Stimulated activated CD4-positive, alpha-beta T cell treated with anti-CD3 and anti-CD28 coated beads, Interleukin-2, amount 100 ng/mL, for 4 hours (primary cell): ENCODE data around the gene MED12L.

Source experiments
- DNase-seq: peaks from one replicate; pipeline ENCODE4 v3.0.0-alpha.2; 2020; ENCODE audit warnings: low read depth

MED12L gene

DNA sequence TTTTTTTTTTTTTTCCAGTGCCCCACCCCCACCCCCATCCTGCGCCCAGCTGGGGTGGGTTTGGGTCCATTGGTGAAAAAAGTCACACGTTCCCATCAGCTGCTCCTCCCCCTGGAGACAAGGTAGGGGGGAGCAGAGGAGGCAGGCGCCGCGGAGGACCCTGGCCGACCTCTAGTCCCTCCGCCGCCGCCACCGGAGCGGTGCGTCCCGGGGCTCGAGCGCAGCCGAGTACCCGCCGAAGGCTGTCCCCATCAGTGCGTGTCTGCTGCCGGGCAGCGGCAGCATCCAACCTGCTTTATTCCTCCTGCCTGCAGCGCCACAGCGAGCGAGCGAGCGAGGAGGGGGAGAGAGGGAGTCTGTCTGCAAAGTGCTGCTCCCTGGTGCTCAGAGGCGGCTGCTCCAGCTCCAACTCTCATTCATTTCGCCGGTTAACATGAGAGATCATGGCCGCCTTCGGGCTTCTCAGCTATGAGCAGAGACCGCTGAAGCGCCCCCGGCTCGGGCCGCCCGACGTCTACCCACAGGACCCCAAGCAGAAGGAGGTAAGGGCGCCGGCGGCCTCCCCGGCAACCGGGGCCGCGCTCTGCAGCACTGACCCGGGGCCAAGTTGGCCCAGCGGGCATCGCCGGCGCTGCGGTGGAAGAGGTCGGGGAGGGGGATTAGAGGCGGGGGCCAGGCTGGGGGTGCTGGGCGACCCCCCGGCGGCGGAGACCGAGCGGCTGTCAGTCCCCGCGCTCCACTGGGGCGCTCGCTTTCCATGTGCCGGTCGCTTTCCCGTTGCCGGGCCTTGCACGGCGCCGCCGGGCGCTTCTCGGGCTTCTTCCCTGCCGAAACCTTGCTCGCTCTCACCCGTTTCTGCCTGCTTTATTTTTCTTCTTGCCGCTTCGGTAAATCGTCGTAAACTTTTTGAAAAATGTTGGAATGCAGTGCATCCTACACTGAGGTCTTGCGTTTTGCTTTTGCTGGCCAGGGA lies 1.3 kb downstream of the MED12L start:
- DNase-seq = peak; percentile 46

- no peak for DNase-seq
Measured at GRCh38 chr3:151087648-151088047, 2.2 kb downstream of the MED12L start.

DNA sequence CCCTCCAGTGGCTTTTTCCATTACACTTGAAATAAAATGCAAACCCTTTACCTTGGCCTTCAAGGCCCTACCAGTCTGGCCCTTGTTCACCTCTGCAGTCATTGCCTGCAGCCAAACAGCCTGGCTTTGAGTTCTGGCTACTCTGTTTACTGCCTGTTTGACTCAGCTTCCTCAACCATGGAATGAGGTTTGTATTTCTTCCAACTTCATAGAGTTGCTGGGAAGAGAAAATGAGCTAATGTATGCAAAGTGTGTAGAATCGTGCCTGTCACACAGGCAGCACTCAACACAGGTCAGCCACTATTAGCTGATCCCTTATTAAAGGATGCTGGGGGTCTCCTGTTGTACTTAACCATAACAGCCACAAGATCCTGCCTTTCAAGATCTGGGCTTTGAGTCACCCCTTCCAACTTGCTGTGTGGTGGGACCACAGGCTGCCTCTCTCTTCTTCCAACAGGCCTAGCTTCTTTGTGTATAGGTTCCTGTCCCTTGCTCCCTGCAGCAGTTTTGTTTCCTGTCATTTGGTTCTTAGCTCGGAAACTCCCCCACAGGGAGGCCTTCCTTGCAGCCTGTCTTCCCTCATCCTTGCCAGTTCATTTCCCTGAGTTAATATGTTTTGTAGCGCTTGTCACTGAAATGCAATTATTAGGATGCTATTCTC lies 6.4 kb downstream of the MED12L start:
- DNase-seq = no peak

DNA sequence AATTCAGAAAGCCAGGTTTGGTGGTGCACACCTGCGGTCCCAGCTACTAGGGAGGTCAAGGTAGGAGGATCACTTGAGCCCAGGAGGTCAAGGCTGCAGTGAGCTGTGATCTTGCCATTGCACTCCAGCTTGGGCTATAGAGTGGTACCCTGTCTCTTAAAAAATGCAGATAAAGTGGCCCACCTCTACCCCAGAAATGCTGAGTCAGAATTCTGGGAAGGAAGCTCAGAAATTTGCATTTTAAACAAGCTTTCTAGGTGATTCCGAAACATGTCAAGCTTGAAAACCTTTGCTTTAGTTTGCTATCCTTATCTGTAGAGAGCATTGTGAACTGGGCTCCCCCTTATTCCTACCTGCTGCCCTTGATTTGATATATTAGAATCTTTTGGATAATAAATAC lies 7.7 kb downstream of the MED12L start:
- DNase-seq = no peak

- no peak for DNase-seq
Measured at GRCh38 chr3:151093905-151094304, 8.4 kb downstream of the MED12L start.

DNA sequence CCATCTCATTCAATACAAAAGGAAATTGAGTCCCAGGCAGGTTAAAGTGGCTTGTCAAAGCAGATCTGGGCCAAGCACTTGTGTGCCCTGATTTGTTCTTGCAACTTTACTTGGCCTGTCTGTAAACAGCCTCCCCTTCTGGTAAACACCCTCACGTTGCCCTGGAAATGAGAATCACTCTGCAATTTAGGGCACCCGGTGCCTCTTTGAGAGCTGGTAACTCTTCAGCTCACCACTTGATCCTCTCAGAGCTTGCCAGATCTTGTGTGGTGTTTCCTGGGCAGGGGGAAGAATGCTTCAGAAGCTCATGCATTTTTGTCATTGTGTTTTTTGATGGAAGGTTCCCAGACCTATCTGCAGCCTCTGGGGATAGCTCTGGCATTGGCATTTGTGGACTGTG lies 11.3 kb downstream of the MED12L start:
- no peak for DNase-seq

GRCh38 chr3:151100076-151100475 lies 14.6 kb downstream of the MED12L start:
- DNase-seq = no peak

GRCh38 chr3:151101270-151101969 lies 16.0 kb downstream of the MED12L start:
- DNase-seq = no peak

- no peak for DNase-seq
Measured at GRCh38 chr3:151106311-151106710, 20.8 kb downstream of the MED12L start.

DNA sequence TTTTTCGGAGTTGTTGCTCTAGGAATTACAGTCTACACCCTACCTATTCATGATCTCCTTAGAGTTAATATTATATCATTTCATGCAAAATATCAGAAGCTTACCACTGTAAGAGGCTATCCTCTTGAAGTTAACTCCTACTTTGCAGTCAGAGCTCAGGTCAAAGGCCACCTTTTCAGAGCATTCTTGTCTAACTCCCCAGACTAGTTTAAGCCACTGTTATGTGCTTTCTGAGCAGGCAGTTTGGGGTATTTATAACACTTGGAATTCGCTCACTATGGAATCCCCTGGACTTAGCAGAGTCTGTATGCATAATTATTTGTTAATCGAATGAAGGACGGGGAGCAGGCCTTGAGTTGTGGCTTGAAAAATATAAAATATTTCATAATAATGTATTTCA lies 21.7 kb downstream of the MED12L start:
- no peak for DNase-seq

- no peak for DNase-seq
Measured at GRCh38 chr3:151107701-151108100, 22.2 kb downstream of the MED12L start.

GRCh38 chr3:151109286-151109800 lies 23.9 kb downstream of the MED12L start:
- no peak for DNase-seq

GRCh38 chr3:151112731-151113130 lies 27.3 kb downstream of the MED12L start:
- no peak for DNase-seq

DNA sequence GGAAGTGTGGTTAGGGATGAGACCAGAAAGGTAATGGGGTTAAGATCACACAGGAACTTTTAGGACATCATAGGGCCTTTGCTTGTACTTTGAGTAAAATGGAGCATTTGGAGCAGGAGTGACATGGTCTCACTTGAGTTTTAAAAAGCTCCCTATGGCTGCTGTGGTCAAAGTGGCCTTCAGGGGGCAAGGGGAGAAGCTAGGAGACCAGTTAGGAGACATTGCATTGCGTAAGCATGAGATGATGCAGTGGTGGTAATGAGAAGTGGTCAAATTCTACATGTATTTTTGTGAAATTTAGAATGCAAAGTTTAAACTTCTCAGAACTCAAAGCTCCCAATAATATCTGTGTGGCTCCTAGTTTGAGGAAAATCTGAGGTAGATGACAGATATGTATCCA lies 27.9 kb downstream of the MED12L start:
- DNase-seq = no peak

GRCh38 chr3:151117047-151117446 lies 31.6 kb downstream of the MED12L start:
- no peak for DNase-seq

- no peak for DNase-seq
Measured at GRCh38 chr3:151119188-151119587, 33.7 kb downstream of the MED12L start.

DNA sequence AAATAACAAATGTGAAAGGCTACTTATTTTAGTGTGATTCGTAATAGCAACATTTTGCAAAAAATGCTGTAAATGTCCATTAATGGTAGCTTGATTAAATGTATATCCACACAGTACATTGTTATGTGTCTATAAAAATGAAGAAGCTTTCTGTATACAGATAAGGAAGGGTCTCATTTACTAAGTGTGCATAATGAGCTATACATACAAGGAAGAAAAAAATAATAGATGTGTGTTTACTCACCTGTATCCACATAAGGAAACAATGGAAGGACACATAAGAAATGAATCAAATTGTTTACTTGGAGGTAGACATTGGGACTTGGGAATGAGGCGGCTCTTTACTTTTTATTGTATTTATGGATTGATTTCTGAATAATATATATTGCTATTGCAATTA lies 34.9 kb downstream of the MED12L start:
- DNase-seq = no peak

DNA sequence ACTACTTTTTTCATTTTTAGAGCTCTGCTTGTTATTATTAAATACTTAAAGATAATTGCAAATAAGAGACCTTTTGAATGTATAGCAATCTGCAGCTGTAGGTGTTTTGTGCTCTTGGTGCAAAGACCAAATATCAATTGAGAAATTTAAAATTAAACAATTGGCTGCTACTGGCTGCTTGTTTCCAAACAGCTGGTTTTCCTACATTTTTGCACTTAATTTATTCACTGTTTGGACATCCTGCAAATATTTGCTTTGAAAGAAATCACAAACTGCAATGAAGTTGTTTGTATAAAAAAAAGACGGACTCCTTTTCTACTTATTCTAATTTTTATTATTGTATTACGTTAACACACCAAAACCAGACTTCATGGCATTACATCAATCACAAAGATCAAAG lies 35.6 kb downstream of the MED12L start:
- DNase-seq = no peak

DNA sequence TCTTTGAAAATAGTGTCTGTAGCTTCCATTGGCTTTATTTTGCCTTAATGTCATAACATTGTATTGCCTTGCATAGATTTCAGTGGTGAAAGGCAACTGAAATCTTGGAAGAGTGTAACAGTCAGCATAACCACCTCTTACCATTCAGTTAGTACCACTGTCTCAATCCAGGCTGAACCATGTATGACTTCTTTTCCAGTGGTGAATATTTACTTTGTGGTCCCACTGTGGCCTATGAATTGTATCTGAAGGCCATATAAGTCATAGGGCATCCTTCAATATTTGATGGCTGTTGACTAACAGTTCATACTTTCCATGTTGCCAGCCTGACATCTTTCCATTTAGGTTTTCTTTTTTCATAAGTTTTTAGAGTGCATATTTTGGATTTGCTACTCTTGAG lies 38.4 kb downstream of the MED12L start:
- no peak for DNase-seq

- no peak for DNase-seq
Measured at GRCh38 chr3:151124476-151124875, 39.0 kb downstream of the MED12L start.

GRCh38 chr3:151130428-151130827 lies 45.0 kb downstream of the MED12L start:
- no peak for DNase-seq

DNA sequence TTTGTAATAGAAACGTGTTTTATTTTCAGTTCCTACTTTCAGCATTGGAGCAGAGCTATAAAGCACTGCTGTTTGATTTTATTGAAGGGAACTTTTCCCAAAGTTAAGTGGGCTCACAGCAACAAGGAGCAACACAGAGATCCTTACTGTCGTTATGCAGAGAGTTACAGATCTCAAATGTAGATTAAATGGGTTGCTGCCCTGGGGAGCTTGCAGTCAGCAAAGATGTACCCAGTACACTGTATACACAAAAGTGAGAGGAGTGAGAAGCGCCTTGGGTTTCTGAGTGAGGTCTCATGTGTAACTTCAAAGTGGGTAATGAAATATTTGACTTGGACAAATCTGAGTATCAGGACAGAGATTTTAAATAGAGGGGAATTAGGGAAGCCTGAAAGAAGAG lies 47.7 kb downstream of the MED12L start:
- DNase-seq = no peak
